COR-L47 (cell line): ENCODE measurements around the gene CORO2A.
A peak's percentile ranks its signal among the peaks of the same experiment; 100 is the strongest.
"Not testable (repeated sequence)": the region's sequence is repeated elsewhere in the genome, so short reads cannot be mapped to it uniquely, and the experiment has no call there.

Experiments
- DNase-seq: peaks from one replicate; lab custom pipeline; 2025; lab: John Stamatoyannopoulos, UW

CORO2A gene

GRCh38 chr9:98081477-98082219, 110.8 kb downstream of the CORO2A start:
- DNase-seq: no peak

DNA sequence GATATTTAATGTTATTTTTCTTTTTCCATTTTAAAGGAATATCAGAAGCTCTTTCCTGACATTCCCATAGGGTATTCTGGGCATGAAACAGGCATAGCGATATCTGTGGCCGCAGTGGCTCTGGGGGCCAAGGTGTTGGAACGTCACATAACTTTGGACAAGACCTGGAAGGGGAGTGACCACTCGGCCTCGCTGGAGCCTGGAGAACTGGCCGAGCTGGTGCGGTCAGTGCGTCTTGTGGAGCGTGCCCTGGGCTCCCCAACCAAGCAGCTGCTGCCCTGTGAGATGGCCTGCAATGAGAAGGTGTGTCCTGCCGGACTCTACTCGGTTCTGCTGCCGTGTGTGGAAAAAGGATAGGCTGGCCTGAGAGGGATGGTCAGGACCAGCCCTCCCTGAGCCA, 111.7 kb downstream of the CORO2A start:
- no peak for DNase-seq

DNA sequence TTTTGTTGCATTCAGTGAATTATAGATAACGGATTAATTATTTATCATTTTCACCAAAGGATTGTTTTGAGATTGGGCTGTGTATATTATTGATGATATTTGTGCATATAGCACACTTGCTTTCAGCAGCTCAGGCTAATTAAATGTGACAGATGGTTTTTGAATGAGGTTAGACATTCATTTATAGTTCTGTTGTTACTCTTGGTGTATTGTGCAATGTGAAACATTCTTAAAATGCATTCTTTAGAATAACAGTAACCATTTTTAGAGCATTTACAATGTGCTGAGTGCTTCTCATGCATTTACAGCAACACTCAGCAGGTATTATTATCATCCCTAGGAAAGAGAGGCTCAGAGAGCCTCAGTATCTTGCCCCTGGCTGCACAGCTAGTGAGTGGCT, 112.1 kb downstream of the CORO2A start:
- no peak for DNase-seq

GRCh38 chr9:98078895-98079294, 113.5 kb downstream of the CORO2A start:
- DNase-seq: no peak

- not testable (repeated sequence) for DNase-seq
These were observed 115.9 kb downstream of the CORO2A start for GRCh38 chr9:98076514-98076890.

DNA sequence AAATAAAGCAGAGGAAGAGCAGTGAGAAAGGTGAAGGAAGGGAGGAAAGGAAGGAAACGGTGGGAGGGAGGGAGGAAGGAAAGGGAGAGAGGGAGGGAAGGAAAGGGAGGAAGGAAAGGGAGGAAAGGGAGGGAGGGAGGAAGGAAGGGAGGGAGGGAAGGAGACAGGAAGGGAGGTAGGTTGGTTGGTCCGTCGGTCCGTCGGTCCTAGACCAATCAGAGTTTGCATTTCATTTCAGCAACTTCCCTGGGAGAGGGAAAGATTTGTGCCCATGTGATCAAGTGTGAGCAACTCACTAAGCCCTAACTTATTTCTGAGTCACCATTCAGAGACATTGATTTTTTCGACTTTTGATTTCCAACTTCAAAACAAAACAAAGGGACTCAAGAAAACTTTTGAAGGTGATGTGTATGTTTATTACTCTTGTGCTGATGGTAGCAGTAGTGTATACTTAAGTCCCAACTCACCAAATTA, 117.1 kb downstream of the CORO2A start:
- no peak for DNase-seq

- peak; percentile 17 for DNase-seq
These were observed 118.1 kb downstream of the CORO2A start for GRCh38 chr9:98074115-98074990.

DNA sequence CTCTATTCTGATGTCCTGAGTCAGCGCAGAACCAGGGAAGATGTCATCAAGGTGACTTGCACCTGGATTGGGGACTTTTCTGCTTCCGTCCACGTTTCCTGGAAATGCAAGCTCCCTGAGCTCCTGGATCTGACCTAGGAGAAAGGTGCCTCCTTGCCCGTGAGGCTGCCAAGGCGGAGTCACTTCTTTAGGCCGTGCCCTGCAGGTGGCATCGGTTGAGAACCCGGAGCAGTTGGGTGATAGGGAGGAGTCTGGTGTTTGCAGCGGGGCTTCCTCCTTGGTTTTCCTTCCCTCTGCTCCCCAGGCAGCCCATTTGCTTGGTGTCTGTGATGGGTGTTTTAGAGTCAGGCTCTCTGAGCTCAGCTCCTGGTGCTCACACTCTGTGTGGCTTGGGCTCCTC, 120.7 kb downstream of the CORO2A start:
- DNase-seq: no peak
